ENCODE data around the gene TBKBP1.

GRCh38 chr17:47704116-47704515 lies 10.2 kb downstream of the TBKBP1 start:
- TF ChIP-seq CTCF (IDR thresholded peaks at IDR 0.05) (no peak), EZH2 (IDR thresholded peaks at IDR 0.05) (no peak), EZH2phosphoT487 (IDR thresholded peaks at IDR 0.05) (no peak)

Data from neural progenitor cell (in vitro differentiated cells).